NCI-H446 treated with DMSO at 0.1 percent for 48 hours (cell line): ENCODE data around the gene DGCR2.

Experiments used
- DNase-seq: peaks from one replicate; lab custom pipeline; 2025; lab: John Stamatoyannopoulos, UW

The DGCR2 gene

DNA sequence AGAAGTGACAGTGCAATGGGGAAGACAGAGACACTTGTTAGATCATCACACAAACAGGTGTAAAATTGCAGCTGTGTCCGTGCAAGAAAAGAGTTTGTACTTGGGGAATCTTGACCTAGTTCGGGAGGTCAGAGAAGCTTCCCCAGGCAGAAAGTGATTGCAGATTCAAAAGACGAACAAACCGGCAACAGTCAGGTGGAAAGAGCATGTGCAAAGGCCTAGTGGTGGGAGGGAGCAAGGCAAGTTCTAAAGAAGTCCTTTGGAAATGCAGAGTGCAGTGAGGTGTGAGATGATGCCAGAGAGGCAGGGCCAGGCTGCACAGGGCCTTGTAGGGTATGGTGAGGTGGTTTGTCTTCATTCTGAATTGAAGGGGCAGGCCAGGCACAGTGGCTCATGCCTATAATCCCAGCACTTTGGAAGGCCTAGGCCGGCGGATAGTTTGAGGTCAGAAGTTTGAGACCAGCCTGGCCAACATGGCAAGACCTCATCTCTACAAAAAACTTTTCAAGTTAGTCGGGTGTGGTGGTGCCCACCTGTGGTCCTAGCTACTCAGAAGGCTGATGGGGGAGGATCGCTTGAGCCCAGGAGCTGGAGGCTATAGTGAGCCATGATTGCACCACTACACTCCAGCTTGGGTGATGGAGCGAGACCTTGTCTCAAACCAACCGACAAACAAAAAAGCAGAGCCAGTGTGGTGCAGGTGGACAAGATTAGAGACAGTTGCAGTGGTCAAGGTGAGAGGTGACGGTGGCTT, 24.2 kb upstream of the DGCR2 start:
- DNase-seq = no peak

DNA sequence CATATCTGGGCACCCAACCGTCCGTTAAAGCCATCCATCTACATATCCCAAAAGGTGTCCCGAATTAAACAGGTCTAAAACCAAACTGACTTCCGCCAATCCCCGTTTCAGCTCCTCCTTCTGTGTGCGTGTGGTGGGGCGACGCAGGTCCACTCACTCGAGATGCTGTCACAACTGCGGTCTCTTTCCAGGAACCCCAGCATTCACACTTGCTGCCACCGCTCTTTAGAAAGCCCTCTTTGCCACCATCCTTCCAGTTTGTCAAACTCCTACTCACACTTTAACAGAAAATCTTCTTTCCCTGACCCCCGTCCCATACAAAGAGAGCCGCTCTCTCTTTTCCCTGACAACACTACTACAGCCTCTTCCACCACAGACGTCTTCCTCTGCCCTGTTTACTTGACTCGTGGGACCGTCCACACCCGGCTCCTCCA, 21.8 kb upstream of the DGCR2 start:
- DNase-seq = no peak

GRCh38 chr22:19143212-19143611, 21.0 kb upstream of the DGCR2 start:
- DNase-seq = no peak

DNA sequence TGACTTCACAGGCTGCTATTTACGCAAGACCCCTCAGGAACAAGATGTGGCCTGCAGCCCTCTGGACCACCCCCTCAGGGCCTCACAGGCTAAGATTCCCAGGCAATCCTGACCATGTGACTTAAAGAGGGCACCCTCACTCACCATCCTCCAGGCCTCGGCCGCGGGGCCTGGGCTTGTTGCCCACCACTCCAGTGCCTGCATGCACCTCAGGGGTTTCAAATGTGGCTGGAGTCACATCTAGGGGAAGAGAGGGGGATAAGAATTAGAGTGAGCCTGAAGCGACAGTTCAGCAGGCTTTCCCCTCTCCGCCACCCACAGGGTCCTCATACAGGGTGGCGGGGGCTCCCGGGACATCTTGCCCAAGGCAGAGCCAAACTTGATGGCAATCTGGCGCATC, 20.2 kb upstream of the DGCR2 start:
- DNase-seq = no peak

DNA sequence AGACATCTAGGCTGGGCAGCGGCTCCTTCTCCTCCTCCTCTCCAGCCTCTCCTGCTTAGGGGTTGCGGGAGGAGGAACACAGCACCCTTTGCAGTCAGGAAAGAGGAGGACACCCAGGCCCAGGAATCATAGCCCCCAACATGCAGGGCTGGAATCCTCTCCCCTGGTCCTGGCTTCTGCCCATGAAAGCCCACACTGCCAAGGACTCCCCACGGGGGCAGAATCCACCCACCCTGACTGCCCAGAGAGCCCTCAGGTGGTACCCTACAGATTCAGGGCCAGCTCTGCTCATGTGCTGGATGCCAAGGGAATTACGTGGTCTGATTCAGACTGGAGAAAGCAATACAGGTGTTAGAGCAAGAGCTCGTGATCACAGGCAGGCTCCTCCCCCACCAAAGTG, 17.8 kb upstream of the DGCR2 start:
- no peak for DNase-seq

GRCh38 chr22:19139001-19139356, 16.8 kb upstream of the DGCR2 start:
- no peak for DNase-seq

GRCh38 chr22:19138217-19139000, 16.2 kb upstream of the DGCR2 start:
- no peak for DNase-seq

- DNase-seq = no peak
These were observed 15.4 kb upstream of the DGCR2 start for GRCh38 chr22:19137384-19138216.

DNA sequence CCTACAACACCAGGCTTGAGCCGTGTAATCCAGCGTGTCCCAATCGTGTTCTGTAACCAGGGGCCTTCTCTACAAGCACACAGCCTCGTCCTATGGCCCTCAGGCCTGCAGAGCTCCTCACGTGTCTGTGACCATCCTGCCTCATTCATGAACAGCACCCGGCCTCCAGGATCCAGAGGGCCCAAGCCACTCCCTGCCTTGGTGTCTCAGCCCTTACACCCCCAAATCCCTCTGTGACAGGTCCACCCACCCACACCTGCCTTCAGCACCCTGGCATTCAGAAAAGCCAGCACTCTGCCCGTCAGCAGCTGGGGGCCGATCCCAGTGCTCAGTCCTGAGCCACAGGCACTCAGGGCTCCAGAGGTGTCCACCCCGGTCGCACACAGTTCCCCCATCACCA, 14.7 kb upstream of the DGCR2 start:
- no peak for DNase-seq

GRCh38 chr22:19134874-19135273, 12.7 kb upstream of the DGCR2 start:
- no peak for DNase-seq

DNA sequence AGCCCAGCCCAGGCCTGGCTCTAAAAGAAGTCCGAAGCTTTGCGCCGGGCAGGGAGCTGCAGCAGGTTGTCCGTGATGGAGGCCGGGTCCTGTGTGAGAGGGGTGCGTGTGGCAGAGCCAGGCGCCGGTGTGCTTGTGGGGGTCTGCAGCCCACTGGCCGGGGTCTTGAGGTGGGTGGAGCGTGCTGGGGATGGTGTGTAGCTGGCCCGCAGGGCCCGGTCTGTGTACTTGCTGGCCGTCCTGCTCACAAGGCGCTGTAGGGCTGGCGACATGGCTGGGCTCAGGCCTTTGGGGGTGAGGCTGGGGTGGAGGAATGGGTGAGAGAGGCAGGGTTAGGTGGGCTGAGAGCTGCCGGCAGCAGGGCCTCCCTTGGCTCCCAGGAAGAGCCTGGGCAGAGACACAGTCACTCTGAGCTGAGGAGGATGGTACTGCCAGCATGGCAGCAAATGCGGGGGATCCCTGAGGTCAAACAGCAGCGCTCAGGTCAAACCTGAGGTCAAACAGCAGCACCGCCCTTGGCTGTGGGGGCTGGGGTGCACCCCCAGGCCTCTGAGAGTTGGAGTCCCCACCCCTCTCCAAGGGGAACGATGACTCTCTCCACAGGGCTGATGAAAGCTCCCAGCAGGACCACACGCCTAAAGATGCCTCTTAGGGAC, 12.1 kb upstream of the DGCR2 start:
- no peak for DNase-seq

GRCh38 chr22:19133561-19133960, 11.3 kb upstream of the DGCR2 start:
- DNase-seq = no peak

DNA sequence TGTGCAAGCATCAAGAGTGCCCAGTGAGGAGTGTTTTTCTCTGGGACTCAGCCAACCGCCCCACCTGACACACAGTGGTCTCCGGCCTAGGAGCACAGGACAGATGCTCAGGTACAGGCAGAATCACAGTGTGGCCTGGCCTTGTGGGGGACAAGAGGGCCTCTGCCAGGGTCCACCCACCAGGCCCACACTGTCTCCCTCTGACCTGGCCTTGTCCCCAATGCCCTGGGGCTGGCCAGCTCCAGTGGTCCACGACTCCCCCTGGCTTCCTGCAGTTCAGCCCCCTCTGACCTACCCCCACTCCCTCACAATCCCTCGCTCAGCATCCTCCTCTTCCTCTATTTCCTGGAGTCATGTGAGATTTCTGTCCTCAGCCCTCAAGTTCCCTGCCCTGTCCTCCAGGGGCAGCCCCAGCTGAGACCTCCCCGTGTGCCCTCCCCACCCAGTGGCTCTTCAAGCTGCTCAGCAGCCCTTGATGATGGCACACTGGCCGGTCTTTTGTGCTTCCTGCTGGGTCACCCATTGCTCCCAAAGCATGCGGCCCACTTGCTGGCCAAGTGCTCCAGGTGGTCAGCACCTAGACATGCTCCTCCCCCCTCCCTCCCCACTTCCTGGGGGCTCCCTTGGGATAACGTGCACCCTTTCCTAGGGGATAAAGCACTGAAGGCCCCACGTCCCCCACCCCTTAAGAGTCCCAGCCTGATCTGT, 10.6 kb upstream of the DGCR2 start:
- no peak for DNase-seq

DNA sequence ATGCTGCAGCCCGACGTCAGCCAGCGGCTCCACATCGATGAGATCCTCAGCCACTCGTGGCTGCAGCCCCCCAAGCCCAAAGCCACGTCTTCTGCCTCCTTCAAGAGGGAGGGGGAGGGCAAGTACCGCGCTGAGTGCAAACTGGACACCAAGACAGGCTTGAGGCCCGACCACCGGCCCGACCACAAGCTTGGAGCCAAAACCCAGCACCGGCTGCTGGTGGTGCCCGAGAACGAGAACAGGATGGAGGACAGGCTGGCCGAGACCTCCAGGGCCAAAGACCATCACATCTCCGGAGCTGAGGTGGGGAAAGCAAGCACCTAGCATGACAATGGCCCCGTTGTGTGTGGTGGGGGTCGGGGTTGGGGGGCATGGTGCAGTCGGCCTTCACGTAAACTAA, 9.9 kb upstream of the DGCR2 start:
- no peak for DNase-seq

DNA sequence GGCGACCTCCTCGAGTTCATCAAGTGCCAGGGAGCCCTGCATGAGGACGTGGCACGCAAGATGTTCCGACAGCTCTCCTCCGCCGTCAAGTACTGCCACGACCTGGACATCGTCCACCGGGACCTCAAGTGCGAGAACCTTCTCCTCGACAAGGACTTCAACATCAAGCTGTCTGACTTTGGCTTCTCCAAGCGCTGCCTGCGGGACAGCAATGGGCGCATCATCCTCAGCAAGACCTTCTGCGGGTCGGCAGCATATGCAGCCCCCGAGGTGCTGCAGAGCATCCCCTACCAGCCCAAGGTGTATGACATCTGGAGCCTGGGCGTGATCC, 9.4 kb upstream of the DGCR2 start:
- no peak for DNase-seq

DNA sequence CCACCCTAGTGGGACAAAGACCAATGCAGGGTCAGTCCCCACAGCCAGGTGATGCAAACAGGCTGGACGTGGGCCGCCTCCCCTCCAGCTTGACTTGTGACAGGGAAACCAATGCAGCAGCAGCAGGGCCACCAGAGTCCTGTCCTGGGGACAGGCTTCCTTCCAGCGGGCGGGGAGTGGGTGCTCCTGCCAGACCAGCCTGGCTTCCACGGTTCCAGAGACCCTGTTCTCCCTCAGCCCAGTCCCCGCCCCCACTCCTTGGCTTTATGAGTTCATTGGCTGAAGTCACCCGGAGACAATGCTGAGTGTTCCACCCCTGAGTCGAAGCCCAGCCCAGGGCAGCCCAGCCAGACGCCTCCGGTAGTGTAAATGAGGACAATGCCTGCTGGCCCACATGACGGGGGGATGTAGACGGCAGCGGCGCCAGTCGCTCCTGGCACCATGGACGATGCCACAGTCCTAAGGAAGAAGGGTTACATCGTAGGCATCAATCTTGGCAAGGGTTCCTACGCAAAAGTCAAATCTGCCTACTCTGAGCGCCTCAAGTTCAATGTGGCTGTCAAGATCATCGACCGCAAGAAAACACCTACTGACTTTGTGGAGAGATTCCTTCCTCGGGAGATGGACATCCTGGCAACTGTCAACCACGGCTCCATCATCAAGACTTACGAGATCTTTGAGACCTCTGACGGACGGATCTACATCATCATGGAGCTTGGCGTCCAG, 8.9 kb upstream of the DGCR2 start, which contains the start of gene TSSK2:
TSSK2 (plus strand) TSS at position 350 of the 726 bp plus-strand sequence; CDS start at position 442, 92 bp downstream.
- no peak for DNase-seq

GRCh38 chr22:19129871-19130270, 7.7 kb upstream of the DGCR2 start:
- DNase-seq = no peak

DNA sequence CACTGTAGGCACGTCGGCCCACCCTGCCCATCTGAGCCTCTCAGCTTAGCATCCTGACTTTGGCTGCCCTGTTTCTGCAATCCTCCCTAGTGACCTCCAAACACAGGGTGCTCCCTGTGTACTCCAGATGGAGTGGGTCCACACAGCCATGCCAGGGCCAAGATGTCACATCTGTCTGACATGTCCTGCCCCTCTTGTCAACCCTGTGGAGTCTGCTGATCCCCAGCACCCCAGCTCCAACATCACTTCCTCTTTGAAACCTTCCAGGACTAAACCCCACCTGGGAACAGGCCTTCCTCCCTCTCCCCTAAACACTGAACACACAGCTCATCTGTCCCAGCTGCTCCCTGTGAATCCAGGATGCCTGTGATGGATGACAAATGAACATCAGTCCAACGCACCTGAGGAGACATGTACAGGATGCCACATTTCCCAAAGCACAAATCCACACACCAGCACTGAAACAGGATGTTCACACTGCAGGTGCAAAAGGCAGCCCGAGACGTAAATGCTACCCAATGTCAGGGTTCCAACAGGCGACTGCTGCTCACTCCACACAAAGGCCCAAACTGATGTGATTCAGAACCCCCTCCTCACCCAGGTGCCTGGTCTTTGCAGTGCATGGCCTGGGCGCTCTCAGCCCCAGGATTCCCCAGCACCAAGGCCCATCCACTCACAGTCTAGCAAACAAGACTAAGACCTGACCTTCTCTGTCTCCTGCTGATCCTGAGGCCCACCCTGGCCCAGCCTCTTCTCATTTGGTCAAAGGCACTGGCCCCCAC, 6.9 kb upstream of the DGCR2 start:
- DNase-seq = no peak

GRCh38 chr22:19128009-19128401, 5.8 kb upstream of the DGCR2 start:
- no peak for DNase-seq
